Fibroblast of lung (primary cell): ENCODE measurements around the gene SLC16A6.

ENCODE experiments used
- CTCF ChIP-seq, 2 donors: IDR thresholded peaks in 1 of 2; conservative IDR thresholded peaks in 1 of 2; 1 replicate in 1 of 2; 2 replicates in 1 of 2; pipeline ENCODE4 v1.5.1; 2011 to 2012; ENCODE audit warnings: low read length in 2 of 2, control low read depth in 1 of 2, inconsistent platforms in 1 of 2, low read depth in 1 of 2, mild to moderate bottlenecking in 1 of 2
- EZH2 ChIP-seq: IDR thresholded peaks from 2 replicates; pipeline ENCODE4 v1.5.1; 2012; ENCODE audit warnings: low read length, control low read depth, mild to moderate bottlenecking; ENCODE audit errors: missing control alignments

GRCh38 chr17:68324114-68324513, 33.2 kb upstream of the SLC16A6 start:
- no peak for TF ChIP-seq CTCF (conservative IDR thresholded peaks at IDR 0.05 in 1 of 2, IDR thresholded peaks at IDR 0.05 in 1 of 2; ENCODE audit: low read depth in 1 of 2, low read length in 2 of 2)
- no peak for TF ChIP-seq EZH2
